Measurements from ENCODE around the gene PPP1R12B. TPM values are rescaled to one million over a fixed set of nuclear protein-coding genes. Genes with fewer than 3 reads are reported as not detected.

Gene PPP1R12B
- total RNA-seq, 1 donor from 2014 or later = 31.2 TPM

- Mint-ChIP-seq H3K4me3 (peak overlapping the region; percentile 72), H3K27me3 (no peaks in the 10 kb centered on the region), H3K4me1 (ENCODE audit: unreplicated experiment) (peaks cover 61% of the 10 kb centered on the region), H3K27ac (peak overlapping the region; percentile 95), H3K9me3 (no peaks in the 10 kb centered on the region), H3K36me3 (peaks cover 8% of the 10 kb centered on the region)
- TF ChIP-seq CTCF (conservative IDR thresholded peaks at IDR 0.05) = no peak
- no peak for DNase-seq (ENCODE audit: extremely low spot score, unreplicated experiment)
Measured at GRCh38 chr1:202588503-202589189, 240.1 kb downstream of the PPP1R12B start.

- TF ChIP-seq CTCF (conservative IDR thresholded peaks at IDR 0.05) = no peak
- H3K9me3 Mint-ChIP-seq = no peaks in the 10 kb centered on the region
- H3K27me3 Mint-ChIP-seq = no peaks in the 10 kb centered on the region
- peak overlapping the region; percentile 95 for H3K27ac Mint-ChIP-seq
- peak overlapping the region; percentile 72 for H3K4me3 Mint-ChIP-seq
- peaks cover 7% of the 10 kb centered on the region for H3K36me3 Mint-ChIP-seq
- H3K4me1 Mint-ChIP-seq (ENCODE audit: unreplicated experiment) = peaks cover 61% of the 10 kb centered on the region
- DNase-seq (ENCODE audit: extremely low spot score, unreplicated experiment) = no peak
Measured at GRCh38 chr1:202589190-202589930, 240.9 kb downstream of the PPP1R12B start.

GRCh38 chr1:202590126-202590525, 241.6 kb downstream of the PPP1R12B start:
- Mint-ChIP-seq H3K36me3 (no peaks in the 10 kb centered on the region), H3K27me3 (no peaks in the 10 kb centered on the region), H3K9me3 (no peaks in the 10 kb centered on the region), H3K4me3 (no peak overlapping the region), H3K4me1 (ENCODE audit: unreplicated experiment) (peaks cover 56% of the 10 kb centered on the region), H3K27ac (peak overlapping the region; percentile 95)
- DNase-seq (ENCODE audit: extremely low spot score, unreplicated experiment) = no peak
- TF ChIP-seq CTCF (conservative IDR thresholded peaks at IDR 0.05) = no peak

- Mint-ChIP-seq H3K9me3 (no peaks in the 10 kb centered on the region), H3K27me3 (no peaks in the 10 kb centered on the region), H3K4me1 (ENCODE audit: unreplicated experiment) (peaks cover 51% of the 10 kb centered on the region), H3K27ac (peak overlapping the region; percentile 84), H3K4me3 (peak overlapping the region; percentile 41), H3K36me3 (peaks cover 5% of the 10 kb centered on the region)
- no peak for DNase-seq (ENCODE audit: extremely low spot score, unreplicated experiment)
- TF ChIP-seq CTCF (conservative IDR thresholded peaks at IDR 0.05) = no peak
Measured at GRCh38 chr1:202590975-202591411, 242.5 kb downstream of the PPP1R12B start.

- Mint-ChIP-seq H3K4me3 (no peak overlapping the region), H3K27me3 (no peaks in the 10 kb centered on the region), H3K9me3 (no peaks in the 10 kb centered on the region), H3K36me3 (peaks cover 5% of the 10 kb centered on the region), H3K27ac (peak overlapping the region; percentile 84), H3K4me1 (ENCODE audit: unreplicated experiment) (peaks cover 46% of the 10 kb centered on the region)
- TF ChIP-seq CTCF (conservative IDR thresholded peaks at IDR 0.05) = no peak
- no peak for DNase-seq (ENCODE audit: extremely low spot score, unreplicated experiment)
Measured at GRCh38 chr1:202591515-202591914, 243.0 kb downstream of the PPP1R12B start.
